Panc1 (cell line): Measurements from ENCODE around the gene TDRKH. TPM values are rescaled to one million over a fixed set of nuclear protein-coding genes. Genes with fewer than 3 reads are reported as not detected.

Experiments used
- ATAC-seq: fragments of 200-7000 bp; cut with Tn5 transposase; 2 replicates; pipeline ENCODE4 v1.9.1; 2020; ENCODE audit warnings: mild to moderate bottlenecking, moderate library complexity
- BruUV-seq: library from RNA; stranded (reverse); fragments of 400-500 nt; replicated peaks from 2 replicates; lab custom pipeline; 2021; lab: Mats Ljungman, UMichigan
- CTCF ChIA-PET: fragments of 300-600 bp; sonication (Branson Sonifier 250); formaldehyde crosslinking; loops from one replicate; lab custom pipeline; 2022; ENCODE audit warnings: antibody characterized with exemption; lab: Charles Lee
- POLR2A ChIA-PET: fragments of 300-600 bp; sonication (Branson Sonifier 250); formaldehyde crosslinking; loops from one replicate; lab custom pipeline; 2022; ENCODE audit warnings: antibody characterized with exemption; lab: Charles Lee
- DNase-seq: peaks from one replicate; pipeline ENCODE4 v3.0.0-alpha.2; 2010; ENCODE audit warnings: low read depth, low spot score
- H3K27ac ChIP-seq: 2 replicates; pipeline ENCODE4 v1.5.1; 2011; ENCODE audit warnings: mild to moderate bottlenecking, low read length, inconsistent platforms
- H3K27me3 ChIP-seq: fragments of 200-500 bp; sonication (Bioruptor generic); 2 replicates; pipeline ENCODE4 v1.6.0; 2014; ENCODE audit warnings: low read length, inconsistent platforms; ENCODE audit not compliant: control insufficient read depth, insufficient read depth
- H3K36me3 ChIP-seq: fragments of 200-500 bp; sonication (Bioruptor generic); 2 replicates; pipeline ENCODE4 v1.5.1; 2014; ENCODE audit warnings: inconsistent platforms, mild to moderate bottlenecking, low read length, moderate library complexity; ENCODE audit not compliant: control insufficient read depth, insufficient read depth
- H3K4me1 ChIP-seq: 2 replicates; pipeline ENCODE4 v1.5.1; 2011; ENCODE audit warnings: inconsistent platforms, mild to moderate bottlenecking, low read length, moderate library complexity; ENCODE audit not compliant: control insufficient read depth, insufficient read depth
- H3K4me3 ChIP-seq, 2 experiments: 2 replicates each; pipeline ENCODE4 v1.5.1; 2011 to 2012; ENCODE audit warnings: low read depth in 2 of 2, low read length in 2 of 2, mild to moderate bottlenecking in 2 of 2, inconsistent platforms in 1 of 2, moderate library complexity in 1 of 2
- H3K9me3 ChIP-seq: fragments of 200-500 bp; sonication (Bioruptor generic); 2 replicates; pipeline ENCODE4 v1.5.1; 2014; ENCODE audit warnings: low read depth, mild to moderate bottlenecking, inconsistent platforms, low read length, moderate library complexity; ENCODE audit not compliant: control insufficient read depth, insufficient read depth
- POLR2AphosphoS5 ChIP-seq: IDR thresholded peaks from 2 replicates; pipeline ENCODE4 v1.6.1; 2012; ENCODE audit warnings: mild to moderate bottlenecking, low read depth, low read length, moderate library complexity
- SIN3A ChIP-seq: IDR thresholded peaks from 2 replicates; pipeline ENCODE4 v1.6.1; 2012; ENCODE audit warnings: low read depth, mild to moderate bottlenecking, low read length, moderate library complexity, borderline replicate concordance; ENCODE audit not compliant: insufficient read depth
- TCF7L2 ChIP-seq: IDR thresholded peaks from 2 replicates; pipeline ENCODE4 v1.6.1; 2011; ENCODE audit warnings: mild to moderate bottlenecking, low read depth, low read length, inconsistent platforms
- in situ Hi-C: cut with HindIII; loops from 2 replicates; pipeline ENCODE4 v1.10.0; 2016; ENCODE audit warnings: low sequenced_read_pairs, low pct_unique_long_range_greater_than_20kb
- intact Hi-C: fragments of 100-400 bp; cut with micrococcal nuclease; formaldehyde crosslinking; loops from one replicate; pipeline ENCODE4 v1.10.0; 2022; ENCODE audit not compliant: unreplicated experiment
- total RNA-seq: library from RNA; stranded (reverse); gene quantifications from one replicate; pipeline ENCODE4 v1.2.1, GENCODE V29; 2021; ENCODE audit not compliant: unreplicated experiment
- TF ChIP-seq, protein P1 (sequence below): fragments of 450-650 bp; IDR thresholded peaks from 2 replicates; pipeline ENCODE4 v1.5.1; 2017; ENCODE audit warnings: mild to moderate bottlenecking
- TF ChIP-seq, protein P2 (sequence below), 2 experiments: IDR thresholded peaks; 2 replicates each; pipeline ENCODE4 v1.6.1; 2011 to 2012; ENCODE audit warnings: low read depth in 2 of 2, control low read depth in 1 of 2, low read length in 1 of 2, mild to moderate bottlenecking in 1 of 2, moderate library complexity in 1 of 2; ENCODE audit not compliant: insufficient read depth in 1 of 2

The TDRKH gene
- total RNA-seq, 1 experiment from 2014 or later: 33.6 TPM

DNA sequence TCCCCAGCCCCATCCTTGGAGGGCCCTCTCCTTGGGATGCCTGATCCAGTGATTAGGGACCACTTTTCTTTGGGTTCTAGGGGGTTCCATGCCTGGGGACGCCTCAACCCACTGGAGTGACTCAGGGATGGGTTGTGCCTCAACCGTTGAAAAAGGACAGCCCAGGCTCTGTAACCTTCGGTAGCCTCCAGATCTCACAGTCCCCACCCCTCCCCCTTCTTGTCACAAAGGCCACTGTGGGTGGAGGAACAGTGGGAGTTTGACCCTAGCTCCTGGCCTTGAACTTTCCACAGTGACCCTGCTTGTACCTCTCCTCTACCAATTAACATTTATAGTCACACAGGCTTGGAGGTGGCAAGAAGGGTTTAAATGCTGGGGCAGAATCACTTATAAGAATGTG, 43.9 kb upstream of the TDRKH start:
- no TSS peak for BruUV-seq
- no peak for ATAC-seq
- in situ Hi-C loops: no loop called here
- POLR2A ChIA-PET: no interaction called here
- Histone ChIP-seq H3K4me1 (peaks cover 9% of the 10 kb centered on the region; the same call in 1 of the 2 replicates), H3K4me3 (no peak overlapping the region), H3K9me3 (no peaks in the 10 kb centered on the region), H3K27me3 (no peaks in the 10 kb centered on the region), H3K36me3 (no peaks in the 10 kb centered on the region), H3K27ac (no peak overlapping the region)
- DNase-seq: no peak
- CTCF ChIA-PET: no interaction called here
- intact Hi-C loops: loop anchor here (10.0 kb wide), 3 partner anchors 139 to 389 kb away; no protein-coding TSS in a partner anchor
- TF ChIP-seq, protein P1, sequence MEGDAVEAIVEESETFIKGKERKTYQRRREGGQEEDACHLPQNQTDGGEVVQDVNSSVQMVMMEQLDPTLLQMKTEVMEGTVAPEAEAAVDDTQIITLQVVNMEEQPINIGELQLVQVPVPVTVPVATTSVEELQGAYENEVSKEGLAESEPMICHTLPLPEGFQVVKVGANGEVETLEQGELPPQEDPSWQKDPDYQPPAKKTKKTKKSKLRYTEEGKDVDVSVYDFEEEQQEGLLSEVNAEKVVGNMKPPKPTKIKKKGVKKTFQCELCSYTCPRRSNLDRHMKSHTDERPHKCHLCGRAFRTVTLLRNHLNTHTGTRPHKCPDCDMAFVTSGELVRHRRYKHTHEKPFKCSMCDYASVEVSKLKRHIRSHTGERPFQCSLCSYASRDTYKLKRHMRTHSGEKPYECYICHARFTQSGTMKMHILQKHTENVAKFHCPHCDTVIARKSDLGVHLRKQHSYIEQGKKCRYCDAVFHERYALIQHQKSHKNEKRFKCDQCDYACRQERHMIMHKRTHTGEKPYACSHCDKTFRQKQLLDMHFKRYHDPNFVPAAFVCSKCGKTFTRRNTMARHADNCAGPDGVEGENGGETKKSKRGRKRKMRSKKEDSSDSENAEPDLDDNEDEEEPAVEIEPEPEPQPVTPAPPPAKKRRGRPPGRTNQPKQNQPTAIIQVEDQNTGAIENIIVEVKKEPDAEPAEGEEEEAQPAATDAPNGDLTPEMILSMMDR: no peak
- TF ChIP-seq POLR2AphosphoS5: no peak
- TF ChIP-seq TCF7L2: no peak
- TF ChIP-seq, protein P2, sequence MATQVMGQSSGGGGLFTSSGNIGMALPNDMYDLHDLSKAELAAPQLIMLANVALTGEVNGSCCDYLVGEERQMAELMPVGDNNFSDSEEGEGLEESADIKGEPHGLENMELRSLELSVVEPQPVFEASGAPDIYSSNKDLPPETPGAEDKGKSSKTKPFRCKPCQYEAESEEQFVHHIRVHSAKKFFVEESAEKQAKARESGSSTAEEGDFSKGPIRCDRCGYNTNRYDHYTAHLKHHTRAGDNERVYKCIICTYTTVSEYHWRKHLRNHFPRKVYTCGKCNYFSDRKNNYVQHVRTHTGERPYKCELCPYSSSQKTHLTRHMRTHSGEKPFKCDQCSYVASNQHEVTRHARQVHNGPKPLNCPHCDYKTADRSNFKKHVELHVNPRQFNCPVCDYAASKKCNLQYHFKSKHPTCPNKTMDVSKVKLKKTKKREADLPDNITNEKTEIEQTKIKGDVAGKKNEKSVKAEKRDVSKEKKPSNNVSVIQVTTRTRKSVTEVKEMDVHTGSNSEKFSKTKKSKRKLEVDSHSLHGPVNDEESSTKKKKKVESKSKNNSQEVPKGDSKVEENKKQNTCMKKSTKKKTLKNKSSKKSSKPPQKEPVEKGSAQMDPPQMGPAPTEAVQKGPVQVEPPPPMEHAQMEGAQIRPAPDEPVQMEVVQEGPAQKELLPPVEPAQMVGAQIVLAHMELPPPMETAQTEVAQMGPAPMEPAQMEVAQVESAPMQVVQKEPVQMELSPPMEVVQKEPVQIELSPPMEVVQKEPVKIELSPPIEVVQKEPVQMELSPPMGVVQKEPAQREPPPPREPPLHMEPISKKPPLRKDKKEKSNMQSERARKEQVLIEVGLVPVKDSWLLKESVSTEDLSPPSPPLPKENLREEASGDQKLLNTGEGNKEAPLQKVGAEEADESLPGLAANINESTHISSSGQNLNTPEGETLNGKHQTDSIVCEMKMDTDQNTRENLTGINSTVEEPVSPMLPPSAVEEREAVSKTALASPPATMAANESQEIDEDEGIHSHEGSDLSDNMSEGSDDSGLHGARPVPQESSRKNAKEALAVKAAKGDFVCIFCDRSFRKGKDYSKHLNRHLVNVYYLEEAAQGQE (IDR thresholded peaks at IDR 0.05; ENCODE audit: insufficient read depth in 1 of 2, low read depth in 2 of 2, low read length in 1 of 2): no peak
- TF ChIP-seq SIN3A: no peak

DNA sequence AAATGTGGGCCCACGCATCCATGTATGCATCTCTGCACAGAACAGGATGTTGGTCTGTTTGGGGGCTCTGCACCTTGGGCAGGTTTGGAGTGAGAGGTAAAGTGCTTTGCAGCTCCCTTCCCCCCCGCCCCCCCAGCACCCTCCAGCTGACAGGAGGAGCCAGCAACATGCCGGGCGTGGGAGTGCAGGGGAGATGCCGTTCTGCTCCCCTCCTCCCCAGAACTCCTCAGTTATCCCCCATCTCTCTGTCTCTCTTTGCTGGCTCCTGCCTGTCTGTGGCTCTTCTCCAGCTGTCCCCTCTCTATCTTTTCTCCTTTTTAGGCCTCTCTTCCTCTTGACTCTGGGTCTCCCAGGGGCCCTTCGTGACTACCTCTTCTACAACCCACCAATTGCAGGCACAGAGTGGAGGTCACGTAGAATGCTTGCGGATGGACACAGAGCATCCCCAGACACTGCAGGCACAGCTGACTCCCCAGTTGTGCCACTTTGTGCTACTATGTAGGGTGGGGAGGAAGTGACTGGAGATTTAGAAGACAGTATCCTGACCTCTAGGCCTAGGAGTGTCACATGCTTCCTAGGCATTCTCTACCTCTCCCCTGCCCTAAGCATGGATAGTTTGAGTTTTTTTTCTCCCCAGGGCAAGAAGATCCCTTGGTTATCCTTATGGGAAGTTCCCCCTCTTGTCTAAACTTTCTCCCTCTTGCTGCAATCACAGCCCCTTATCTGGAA, 43.0 kb upstream of the TDRKH start:
- intact Hi-C loops: loop anchor here (10.0 kb wide), 3 partner anchors 139 to 389 kb away; no protein-coding TSS in a partner anchor
- no TSS peak for BruUV-seq
- DNase-seq: no peak
- Histone ChIP-seq H3K36me3 (no peaks in the 10 kb centered on the region), H3K4me1 (peaks cover 11% of the 10 kb centered on the region; the same call in 1 of the 2 replicates), H3K27me3 (no peaks in the 10 kb centered on the region), H3K27ac (no peak overlapping the region), H3K4me3 (no peak overlapping the region), H3K9me3 (no peaks in the 10 kb centered on the region)
- in situ Hi-C loops: no loop called here
- ATAC-seq: no peak
- TF ChIP-seq, protein P2 (IDR thresholded peaks at IDR 0.05; ENCODE audit: insufficient read depth in 1 of 2, low read depth in 2 of 2, low read length in 1 of 2): no peak
- TF ChIP-seq SIN3A: no peak
- TF ChIP-seq, protein P1: no peak
- TF ChIP-seq TCF7L2: no peak
- ChIA-PET POLR2A (no interaction called here), CTCF (no interaction called here)
